AG04449 (cell line): ENCODE data around the gene ECI1.
"Not testable (repeated sequence)": the region's sequence is repeated elsewhere in the genome, so short reads cannot be mapped to it uniquely, and the experiment has no call there.

Experiments
- CTCF ChIA-PET: fragments of 350-600 bp; formaldehyde crosslinking; extraction: SDS; loops from one replicate; lab custom pipeline; 2021; ENCODE audit warnings: antibody characterized with exemption; lab: Yijun Ruan, JAX
- POLR2A ChIA-PET: fragments of 400-600, 350-600 bp; formaldehyde crosslinking; extraction: SDS; loops from one replicate; lab custom pipeline; 2020; ENCODE audit warnings: antibody characterized with exemption, inconsistent platforms; lab: Yijun Ruan, JAX
- DNase-seq: peaks from one replicate; pipeline ENCODE4 v3.0.0-alpha.2; 2010; ENCODE audit warnings: low read depth, low spot score
- H3K4me3 ChIP-seq: 2 replicates; pipeline ENCODE4 v1.5.1; 2011; ENCODE audit warnings: low read depth, mild to moderate bottlenecking, control low read depth, low read length
- CTCF ChIP-seq: IDR thresholded peaks from one replicate; pipeline ENCODE4 v1.5.1; 2011; ENCODE audit warnings: mild to moderate bottlenecking, moderate library complexity, low read length, control low read depth, inconsistent platforms; ENCODE audit not compliant: insufficient read depth; ENCODE audit errors: missing control alignments

Gene ECI1

GRCh38 chr16:2205104-2205966 is 46.1 kb downstream of the ECI1 start, which contains the start of gene MLST8:
MLST8 (plus strand) TSS chr16:2205454; CDS start chr16:2206086, 632 bp downstream.
- H3K4me3 ChIP-seq, result peak within 1 kb of the TSS; percentile 97
- no peak for TF ChIP-seq CTCF
- ChIA-PET POLR2A (interaction anchor here (0.6 to 2.4 kb wide), 5 partner anchors 9 to 50 kb away, joined by 3 to 9 read pairs (median 4); partner anchors contain the start of genes PGP and TRAF7), CTCF (interaction anchor here (0.9 to 2.1 kb wide), 2 partner anchors 65 to 66 kb away, joined by 3 to 7 read pairs; no protein-coding TSS in a partner anchor)
- DNase-seq, result no peak

DNA sequence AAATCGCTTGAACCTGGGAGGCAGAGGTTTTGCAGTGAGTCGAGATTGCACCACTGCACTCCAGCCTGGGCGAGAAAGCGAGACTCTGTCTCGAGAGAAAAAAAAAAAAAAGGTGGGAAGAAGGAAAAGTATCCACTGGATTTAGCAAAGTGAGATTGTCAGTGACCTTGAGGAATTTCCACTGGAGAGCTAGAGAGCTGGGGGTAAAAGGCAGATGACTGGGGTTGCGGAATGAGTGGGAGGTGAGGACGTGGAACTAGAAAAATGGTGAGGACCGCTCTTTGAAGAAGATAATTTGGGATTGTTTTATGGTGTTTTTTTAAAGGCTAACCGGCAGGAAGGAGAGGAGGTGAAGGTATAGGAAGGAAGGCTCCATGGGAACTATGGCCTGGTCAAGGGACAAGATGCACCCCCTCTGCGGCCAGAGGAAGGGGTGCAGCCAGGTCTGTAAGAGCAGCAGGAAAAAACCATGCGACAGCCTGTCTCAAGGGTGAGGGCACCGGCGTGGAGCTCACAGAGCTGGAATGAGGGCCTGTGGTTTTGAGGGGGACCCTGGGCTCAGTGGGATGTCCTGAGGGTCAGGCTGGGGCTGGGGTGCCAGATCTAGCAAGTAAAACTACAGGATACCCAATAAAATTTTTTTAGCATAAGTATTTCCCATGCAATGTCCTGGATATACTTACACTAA is 46.8 kb downstream of the ECI1 start:
- no peak for DNase-seq
- POLR2A ChIA-PET, result interaction anchor here (2.4 kb wide), 1 partner anchor 49 kb away, joined by 9 read pairs; the partner anchor contains the start of gene TRAF7
- H3K4me3 ChIP-seq, result peak overlapping the region; percentile 97
- TF ChIP-seq CTCF, result no peak
- CTCF ChIA-PET, result interaction anchor here (0.9 to 2.4 kb wide), 2 partner anchors 10 to 65 kb away, joined by 3 to 10 read pairs; no protein-coding TSS in a partner anchor

DNA sequence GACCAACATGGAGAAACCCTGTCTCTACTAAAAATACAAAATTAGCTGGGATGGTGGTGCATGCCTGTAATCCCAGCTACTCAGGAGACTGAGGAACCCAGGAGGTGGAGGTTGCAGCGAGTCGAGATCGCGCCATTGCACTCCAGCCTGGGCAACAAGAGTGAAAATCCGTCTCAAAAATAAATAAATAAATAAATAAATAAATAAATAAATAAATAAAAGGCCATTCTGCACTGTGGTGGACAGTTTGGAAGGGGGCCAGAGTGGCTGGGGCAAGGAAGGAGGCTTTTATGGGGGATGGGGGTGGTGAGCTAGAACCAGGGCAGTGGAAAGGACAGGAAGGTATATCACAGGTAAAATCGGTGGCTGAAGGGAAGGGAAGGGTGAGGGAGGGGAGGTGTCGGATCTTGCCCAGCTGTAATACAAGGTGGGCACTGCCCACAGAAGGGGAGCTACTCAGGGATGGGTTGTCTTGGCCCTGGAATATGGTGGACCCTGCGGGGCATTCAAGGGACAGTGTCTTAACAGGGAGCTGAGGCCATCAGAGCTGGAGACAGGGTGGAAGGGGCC is 48.2 kb downstream of the ECI1 start:
- POLR2A ChIA-PET, result interaction anchor here (0.6 to 1.2 kb wide), 2 partner anchors 31 to 48 kb away, joined by 3 to 4 read pairs; partner anchors contain the start of gene TRAF7
- CTCF ChIA-PET, result interaction anchor here (2.4 kb wide), 1 partner anchor 8 kb away, joined by 10 read pairs; no protein-coding TSS in a partner anchor
- not testable (repeated sequence) for DNase-seq, H3K4me3 ChIP-seq

- TF ChIP-seq CTCF, result no peak
- no peak overlapping the region for H3K4me3 ChIP-seq
- CTCF ChIA-PET, result no interaction called here
- POLR2A ChIA-PET, result interaction anchor here (1.6 kb wide), 1 partner anchor 45 kb away, joined by 8 read pairs; the partner anchor contains the start of gene TRAF7
- DNase-seq, result no peak
These were observed 51.1 kb downstream of the ECI1 start for GRCh38 chr16:2200313-2200712.

DNA sequence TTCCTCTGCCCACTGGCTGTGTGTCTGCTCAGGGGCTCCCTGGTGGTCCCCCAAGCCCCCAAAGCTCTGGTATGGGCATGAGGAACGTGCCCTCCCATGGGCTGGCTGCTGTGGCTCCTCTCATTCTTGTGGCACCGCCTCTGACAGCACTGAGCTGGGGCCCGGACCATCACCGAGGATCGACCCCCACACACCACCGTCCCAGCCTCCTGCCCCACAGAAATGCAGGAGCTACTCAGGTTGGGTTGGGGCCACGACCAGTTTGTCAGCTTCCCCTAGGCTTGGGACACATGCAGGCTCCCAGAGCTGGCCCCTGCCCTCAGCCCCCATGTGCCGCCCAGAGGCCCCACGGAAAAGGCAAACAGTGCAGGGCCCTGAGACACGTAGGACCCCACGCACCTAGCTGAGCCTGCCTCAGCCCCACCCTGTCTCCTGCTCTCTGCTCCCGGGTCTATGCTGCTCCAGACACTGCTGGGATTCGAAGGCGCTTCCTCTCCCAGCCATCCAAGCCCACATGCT is 51.7 kb downstream of the ECI1 start:
- no peak for DNase-seq
- ChIA-PET POLR2A (interaction anchor here (1.6 kb wide), 1 partner anchor 44 kb away, joined by 8 read pairs; the partner anchor contains the start of gene TRAF7), CTCF (no interaction called here)
- no peak for TF ChIP-seq CTCF
- H3K4me3 ChIP-seq, result no peak overlapping the region

DNA sequence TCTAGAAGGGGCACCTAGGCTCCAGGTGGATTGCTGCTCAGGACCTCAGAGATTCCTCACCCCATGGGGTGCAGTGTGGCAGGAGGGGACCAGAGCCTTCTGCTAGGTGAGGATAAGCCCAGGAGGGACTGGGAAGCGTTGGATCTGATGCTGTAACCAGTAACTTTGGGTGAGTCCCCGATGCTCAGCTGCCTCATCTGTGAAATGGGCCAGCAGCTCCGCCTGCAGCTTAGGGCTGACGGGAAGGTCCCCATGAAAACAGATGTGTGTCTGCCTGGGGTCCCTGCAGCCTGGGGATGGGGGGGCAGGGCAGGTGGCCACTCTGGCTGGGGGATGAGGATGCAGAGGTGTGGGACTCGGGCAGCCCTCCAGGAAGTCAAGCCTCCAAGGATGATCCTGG is 52.3 kb downstream of the ECI1 start:
- no peak for DNase-seq
- ChIA-PET POLR2A (interaction anchor here (1.6 kb wide), 1 partner anchor 44 kb away, joined by 8 read pairs; the partner anchor contains the start of gene TRAF7), CTCF (interaction anchor here (1.2 kb wide), 1 partner anchor 59 kb away, joined by 3 read pairs; no protein-coding TSS in a partner anchor)
- H3K4me3 ChIP-seq, result no peak overlapping the region
- no peak for TF ChIP-seq CTCF
